GM21576 (cell line): Measurements from ENCODE around the gene KDM6B.
"Not testable (repeated sequence)": the region's sequence is repeated elsewhere in the genome, so short reads cannot be mapped to it uniquely, and the experiment has no call there.

Experiments
- ATAC-seq: cut with Tn5 transposase; IDR thresholded peaks from one replicate; pipeline ENCODE4 v1.9.1; 2021; ENCODE audit warnings: mild to moderate bottlenecking, moderate library complexity; ENCODE audit not compliant: unreplicated experiment

The KDM6B gene

GRCh38 chr17:7833795-7834541 is at the start of gene KDM6B:
Gene KDM6B (plus strand): TSS chr17:7834217. CDS start chr17:7845555, 11,338 bp downstream.
- ATAC-seq, result peak; percentile 39

GRCh38 chr17:7786866-7787265 is 47.2 kb upstream of the KDM6B start:
- ATAC-seq, result no peak

GRCh38 chr17:7789131-7789530 is 44.9 kb upstream of the KDM6B start:
- no peak for ATAC-seq

- ATAC-seq, result no peak
Measured at GRCh38 chr17:7790150-7790549, 43.9 kb upstream of the KDM6B start.

- no peak for ATAC-seq
Measured at GRCh38 chr17:7792611-7793010, 41.4 kb upstream of the KDM6B start.

- ATAC-seq, result no peak
Measured at GRCh38 chr17:7794075-7794663, 39.8 kb upstream of the KDM6B start.

- ATAC-seq, result no peak
Measured at GRCh38 chr17:7797976-7798375, 36.0 kb upstream of the KDM6B start.

- ATAC-seq, result no peak
Measured at GRCh38 chr17:7798839-7799238, 35.2 kb upstream of the KDM6B start.

GRCh38 chr17:7803981-7804380 is 30.0 kb upstream of the KDM6B start:
- ATAC-seq, result no peak

GRCh38 chr17:7806587-7806986 is 27.4 kb upstream of the KDM6B start:
- ATAC-seq, result no peak

- no peak for ATAC-seq
Measured at GRCh38 chr17:7807206-7807605, 26.8 kb upstream of the KDM6B start.

GRCh38 chr17:7809086-7809790 is 24.8 kb upstream of the KDM6B start:
- ATAC-seq, result no peak

GRCh38 chr17:7809791-7810343 is 24.1 kb upstream of the KDM6B start:
- ATAC-seq, result not testable (repeated sequence)

- no peak for ATAC-seq
Measured at GRCh38 chr17:7811251-7811650, 22.8 kb upstream of the KDM6B start.

- no peak for ATAC-seq
Measured at GRCh38 chr17:7814969-7815368, 19.0 kb upstream of the KDM6B start.

- ATAC-seq, result no peak
Measured at GRCh38 chr17:7816926-7817642, 16.9 kb upstream of the KDM6B start.

- ATAC-seq, result no peak
Measured at GRCh38 chr17:7817643-7817964, 16.4 kb upstream of the KDM6B start.

GRCh38 chr17:7818026-7818425 is 16.0 kb upstream of the KDM6B start:
- no peak for ATAC-seq

- ATAC-seq, result no peak
Measured at GRCh38 chr17:7818746-7819645, 15.0 kb upstream of the KDM6B start.

GRCh38 chr17:7820231-7820630 is 13.8 kb upstream of the KDM6B start:
- ATAC-seq, result no peak
